Thyroid gland (tissue), 4 donors: Measurements from ENCODE around the gene GET4. TPM values are rescaled to one million over a fixed set of nuclear protein-coding genes. Genes with fewer than 3 reads are reported as not detected.
"Not testable (repeated sequence)": the region's sequence is repeated elsewhere in the genome, so short reads cannot be mapped to it uniquely, and the experiment has no call there.

ENCODE experiments used
- DNase-seq, 2 donors: peaks; one replicate each; pipeline ENCODE4 v3.0.0-alpha.2; 2019
- H3K27ac ChIP-seq, 3 donors: fragments of 200-600 bp; sonication (generic); 1 replicate in 2 of 3; 2 replicates in 1 of 3; pipeline ENCODE4 v1.5.1; 2016 to 2019; ENCODE audit warnings: mild to moderate bottlenecking in 1 of 3, moderate library complexity in 1 of 3
- H3K27me3 ChIP-seq: fragments of 200-600 bp; sonication (generic); one replicate; pipeline ENCODE4 v1.5.1; 2019
- H3K36me3 ChIP-seq, 2 donors: fragments of 200-600 bp; sonication (generic); one replicate each; pipeline ENCODE4 v1.5.1; 2016 to 2019
- H3K4me1 ChIP-seq, 2 donors: fragments of 200-600 bp; sonication (generic); one replicate each; pipeline ENCODE4 v1.5.1; 2017 to 2019
- H3K4me3 ChIP-seq, 3 donors: fragments of 200-600 bp; sonication (generic); replicated peaks in 1 of 3; 1 replicate in 2 of 3; 2 replicates in 1 of 3; pipeline ENCODE4 v1.5.1; 2016; ENCODE audit warnings: mild to moderate bottlenecking in 1 of 3
- H3K9me3 ChIP-seq: fragments of 200-600 bp; sonication (generic); one replicate; pipeline ENCODE4 v1.5.1; 2017
- CTCF ChIP-seq, 6 experiments: fragments of 200-600 bp in 3 of 6; fragments of 450-650 bp in 3 of 6; sonication (generic) in 3 of 6; IDR thresholded peaks; one replicate each; pipeline ENCODE4 v1.5.1; 2016 to 2019; ENCODE audit warnings: antibody characterized with exemption in 6 of 6, mild to moderate bottlenecking in 2 of 6, inconsistent platforms in 1 of 6, moderate library complexity in 1 of 6
- POLR2A ChIP-seq, 2 donors: fragments of 450-650 bp; IDR thresholded peaks; one replicate each; pipeline ENCODE4 v1.6.1; 2017; ENCODE audit warnings: antibody characterized with exemption in 2 of 2, mild to moderate bottlenecking in 2 of 2, moderate library complexity in 1 of 2
- WGBS, 2 donors: methylation state at CpG; one replicate each; pipeline ENCODE4 v1.1.5; 2017; 5-methylcytosine and 5-hydroxymethylcytosine counted together
- intact Hi-C: fragments of 100-400 bp; cut with DNase I; formaldehyde crosslinking; loops from one replicate; pipeline ENCODE4 v1.15.1; 2023
- total RNA-seq, 4 donors: library from RNA; depleted of rRNA; stranded (reverse); fragments of >200 nt; gene quantifications; one replicate each; pipeline ENCODE4 v1.2.3, GENCODE V29; 2016

Gene GET4
- total RNA-seq, 4 donors from 2014 or later, result 29.2 to 38.7 (median 34.3) TPM

GRCh38 chr7:938546-939185 is 62.3 kb downstream of the GET4 start:
- no peak for DNase-seq
- no peaks in the 10 kb centered on the region for H3K27me3 ChIP-seq
- no peaks in the 10 kb centered on the region for H3K4me1 ChIP-seq
- no peaks in the 10 kb centered on the region for H3K9me3 ChIP-seq
- 98% methylated on average over 14 to 24 of the region's 27 CpGs for WGBS, 2 donors
- H3K4me3 ChIP-seq, result no peak overlapping the region
- H3K27ac ChIP-seq, result no peak overlapping the region
- H3K36me3 ChIP-seq, result no peaks in the 10 kb centered on the region
- intact Hi-C loops, result no loop called here
- TF ChIP-seq POLR2A (IDR thresholded peaks at IDR 0.05), result no peak
- TF ChIP-seq CTCF (IDR thresholded peaks at IDR 0.05), result no peak

- Histone ChIP-seq H3K4me3 (no peak overlapping the region), H3K36me3 (no peaks in the 10 kb centered on the region), H3K27me3 (no peaks in the 10 kb centered on the region), H3K9me3 (no peaks in the 10 kb centered on the region), H3K4me1 (peaks cover 7 to 8% of the 10 kb centered on the region in 2 donors), H3K27ac (no peak overlapping the region)
- 82 to 93% methylated on average over 4 of the region's 4 CpGs for WGBS, 2 donors
- intact Hi-C loops, result no loop called here
- TF ChIP-seq CTCF (IDR thresholded peaks at IDR 0.05) (no peak), POLR2A (IDR thresholded peaks at IDR 0.05) (no peak)
- DNase-seq, result no peak
These were observed 63.5 kb downstream of the GET4 start for GRCh38 chr7:939843-940242.

GRCh38 chr7:940599-941408 is 64.5 kb downstream of the GET4 start:
- no peaks in the 10 kb centered on the region for H3K27me3 ChIP-seq
- no peak overlapping the region for H3K4me3 ChIP-seq
- peaks cover 15 to 18% of the 10 kb centered on the region in 2 donors for H3K4me1 ChIP-seq
- 63 to 64% methylated on average over 2 of the region's 2 CpGs for WGBS, 2 donors
- intact Hi-C loops, result no loop called here
- TF ChIP-seq CTCF (IDR thresholded peaks at IDR 0.05), result no peak
- TF ChIP-seq POLR2A (IDR thresholded peaks at IDR 0.05), result no peak
- H3K27ac ChIP-seq, result no peak overlapping the region
- DNase-seq, result no peak
- no peaks in the 10 kb centered on the region for H3K9me3 ChIP-seq
- no peaks in the 10 kb centered on the region for H3K36me3 ChIP-seq

GRCh38 chr7:943793-944192 is 67.4 kb downstream of the GET4 start:
- H3K36me3 ChIP-seq, DNase-seq, H3K9me3 ChIP-seq, H3K27me3 ChIP-seq, H3K4me3 ChIP-seq, intact Hi-C loops: not testable (repeated sequence)
- peaks cover 27% of the 10 kb centered on the region in 2 donors for H3K4me1 ChIP-seq
- H3K27ac ChIP-seq, result peak overlapping the region in 1 of 3 donors; percentile 99
- 94 to 97% methylated on average over 4 of the region's 4 CpGs for WGBS, 2 donors

- 45 to 58% methylated on average over 5 of the region's 5 CpGs for WGBS, 2 donors
- DNase-seq, result no peak
- intact Hi-C loops, result no loop called here
- Histone ChIP-seq H3K4me3 (no peak overlapping the region), H3K9me3 (no peaks in the 10 kb centered on the region), H3K4me1 (peaks cover 27% of the 10 kb centered on the region in 2 donors), H3K27me3 (no peaks in the 10 kb centered on the region), H3K36me3 (no peaks in the 10 kb centered on the region), H3K27ac (peak overlapping the region; percentile 95 to 99 (median 98))
- TF ChIP-seq POLR2A (IDR thresholded peaks at IDR 0.05) (no peak), CTCF (IDR thresholded peaks at IDR 0.05) (no peak)
These were observed 68.4 kb downstream of the GET4 start for GRCh38 chr7:944744-945143.
